Measurements from ENCODE around the gene PVR. TPM values are rescaled to one million over a fixed set of nuclear protein-coding genes. Genes with fewer than 3 reads are reported as not detected.

PVR gene
- total RNA-seq, 1 experiment from 2014 or later, result 47.7 TPM

- Histone ChIP-seq H3K4me3 (ENCODE audit: low read depth in 2 of 2, low read length in 2 of 2) (no peak overlapping the region), H3K27me3 (ENCODE audit: control insufficient read depth, insufficient read depth, low read length) (no peaks in the 10 kb centered on the region), H3K9me3 (ENCODE audit: control insufficient read depth, insufficient read depth, low read depth, low read length) (no peaks in the 10 kb centered on the region), H3K27ac (ENCODE audit: low read length) (peak overlapping the region; percentile 70), H3K36me3 (ENCODE audit: control insufficient read depth, insufficient read depth, low read length) (no peaks in the 10 kb centered on the region), H3K4me1 (ENCODE audit: control insufficient read depth, insufficient read depth, low read length) (peaks cover 19% of the 10 kb centered on the region)
- peak; percentile 90 for TF ChIP-seq CTCF (IDR thresholded peaks at IDR 0.05)
- no peak for TF ChIP-seq SIN3A (IDR thresholded peaks at IDR 0.05; ENCODE audit: borderline replicate concordance, insufficient read depth, low read depth, low read length)
- ChIA-PET CTCF (interaction anchor here (0.7 to 1.9 kb wide), 7 partner anchors 34 to 218 kb away, joined by 3 to 22 read pairs (median 4); no protein-coding TSS in a partner anchor), POLR2A (interaction anchor here (0.7 kb wide), 1 partner anchor 177 kb away, joined by 3 read pairs; no protein-coding TSS in a partner anchor)
- no TSS peak for BruUV-seq (replicated peaks)
- DNase-seq (ENCODE audit: low read depth, low spot score) (no peak), ATAC-seq (peak; percentile 86)
- in situ Hi-C loops (cut with HindIII; ENCODE audit: low pct_unique_long_range_greater_than_20kb, low sequenced_read_pairs) (no loop called here), intact Hi-C loops (cut with micrococcal nuclease; ENCODE audit: unreplicated experiment) (loop anchor here (2.0 to 5.0 kb wide), 2 partner anchors 33 to 81 kb away; no protein-coding TSS in a partner anchor)
Observed at GRCh38 chr19:44689290-44690130, 45.8 kb downstream of the PVR start.

DNA sequence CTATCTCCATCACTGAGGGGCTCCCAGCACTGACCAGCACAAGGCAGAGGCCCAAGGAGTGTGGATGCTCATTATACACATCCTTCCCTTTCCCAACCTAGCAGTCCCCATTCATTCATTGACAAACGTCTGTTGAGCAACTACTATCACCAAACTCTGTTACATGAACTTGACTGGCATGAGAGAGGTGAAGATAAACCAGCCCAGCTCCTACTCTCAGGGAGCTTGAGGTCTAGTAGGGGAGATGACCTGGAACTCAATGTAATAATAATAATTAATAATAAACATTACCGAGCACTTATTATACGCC is 46.4 kb downstream of the PVR start:
- peaks cover 17% of the 10 kb centered on the region for H3K4me1 ChIP-seq (ENCODE audit: control insufficient read depth, insufficient read depth, low read length)
- no TSS peak for BruUV-seq (replicated peaks)
- ATAC-seq (no peak), DNase-seq (ENCODE audit: low read depth, low spot score) (no peak)
- no peaks in the 10 kb centered on the region for H3K27me3 ChIP-seq (ENCODE audit: control insufficient read depth, insufficient read depth, low read length)
- TF ChIP-seq TCF7L2 (IDR thresholded peaks at IDR 0.05; ENCODE audit: low read depth, low read length) (no peak), SIN3A (IDR thresholded peaks at IDR 0.05; ENCODE audit: borderline replicate concordance, insufficient read depth, low read depth, low read length) (no peak), CTCF (IDR thresholded peaks at IDR 0.05) (no peak), POLR2AphosphoS5 (IDR thresholded peaks at IDR 0.05; ENCODE audit: low read depth, low read length) (no peak)
- TF ChIP-seq, protein P1, sequence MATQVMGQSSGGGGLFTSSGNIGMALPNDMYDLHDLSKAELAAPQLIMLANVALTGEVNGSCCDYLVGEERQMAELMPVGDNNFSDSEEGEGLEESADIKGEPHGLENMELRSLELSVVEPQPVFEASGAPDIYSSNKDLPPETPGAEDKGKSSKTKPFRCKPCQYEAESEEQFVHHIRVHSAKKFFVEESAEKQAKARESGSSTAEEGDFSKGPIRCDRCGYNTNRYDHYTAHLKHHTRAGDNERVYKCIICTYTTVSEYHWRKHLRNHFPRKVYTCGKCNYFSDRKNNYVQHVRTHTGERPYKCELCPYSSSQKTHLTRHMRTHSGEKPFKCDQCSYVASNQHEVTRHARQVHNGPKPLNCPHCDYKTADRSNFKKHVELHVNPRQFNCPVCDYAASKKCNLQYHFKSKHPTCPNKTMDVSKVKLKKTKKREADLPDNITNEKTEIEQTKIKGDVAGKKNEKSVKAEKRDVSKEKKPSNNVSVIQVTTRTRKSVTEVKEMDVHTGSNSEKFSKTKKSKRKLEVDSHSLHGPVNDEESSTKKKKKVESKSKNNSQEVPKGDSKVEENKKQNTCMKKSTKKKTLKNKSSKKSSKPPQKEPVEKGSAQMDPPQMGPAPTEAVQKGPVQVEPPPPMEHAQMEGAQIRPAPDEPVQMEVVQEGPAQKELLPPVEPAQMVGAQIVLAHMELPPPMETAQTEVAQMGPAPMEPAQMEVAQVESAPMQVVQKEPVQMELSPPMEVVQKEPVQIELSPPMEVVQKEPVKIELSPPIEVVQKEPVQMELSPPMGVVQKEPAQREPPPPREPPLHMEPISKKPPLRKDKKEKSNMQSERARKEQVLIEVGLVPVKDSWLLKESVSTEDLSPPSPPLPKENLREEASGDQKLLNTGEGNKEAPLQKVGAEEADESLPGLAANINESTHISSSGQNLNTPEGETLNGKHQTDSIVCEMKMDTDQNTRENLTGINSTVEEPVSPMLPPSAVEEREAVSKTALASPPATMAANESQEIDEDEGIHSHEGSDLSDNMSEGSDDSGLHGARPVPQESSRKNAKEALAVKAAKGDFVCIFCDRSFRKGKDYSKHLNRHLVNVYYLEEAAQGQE (IDR thresholded peaks at IDR 0.05; ENCODE audit: insufficient read depth in 1 of 2, low read depth in 2 of 2, low read length in 1 of 2), result no peak
- ChIA-PET CTCF (interaction anchor here (0.9 to 1.9 kb wide), 3 partner anchors 33 to 81 kb away, joined by 4 to 22 read pairs (median 4); no protein-coding TSS in a partner anchor), POLR2A (interaction anchor here (0.7 kb wide), 1 partner anchor 177 kb away, joined by 3 read pairs; no protein-coding TSS in a partner anchor)
- peak overlapping the region; percentile 70 for H3K27ac ChIP-seq (ENCODE audit: low read length)
- in situ Hi-C loops (cut with HindIII; ENCODE audit: low pct_unique_long_range_greater_than_20kb, low sequenced_read_pairs), result no loop called here
- H3K36me3 ChIP-seq (ENCODE audit: control insufficient read depth, insufficient read depth, low read length), result no peaks in the 10 kb centered on the region
- intact Hi-C loops (cut with micrococcal nuclease; ENCODE audit: unreplicated experiment), result no loop called here
- no peaks in the 10 kb centered on the region for H3K9me3 ChIP-seq (ENCODE audit: control insufficient read depth, insufficient read depth, low read depth, low read length)
- H3K4me3 ChIP-seq (ENCODE audit: low read depth in 2 of 2, low read length in 2 of 2), result no peak overlapping the region

Data from Panc1 (cell line).